Measurements from ENCODE around the gene PRKCA.
"Not testable (repeated sequence)": the region's sequence is repeated elsewhere in the genome, so short reads cannot be mapped to it uniquely, and the experiment has no call there.

Gene PRKCA

DNA sequence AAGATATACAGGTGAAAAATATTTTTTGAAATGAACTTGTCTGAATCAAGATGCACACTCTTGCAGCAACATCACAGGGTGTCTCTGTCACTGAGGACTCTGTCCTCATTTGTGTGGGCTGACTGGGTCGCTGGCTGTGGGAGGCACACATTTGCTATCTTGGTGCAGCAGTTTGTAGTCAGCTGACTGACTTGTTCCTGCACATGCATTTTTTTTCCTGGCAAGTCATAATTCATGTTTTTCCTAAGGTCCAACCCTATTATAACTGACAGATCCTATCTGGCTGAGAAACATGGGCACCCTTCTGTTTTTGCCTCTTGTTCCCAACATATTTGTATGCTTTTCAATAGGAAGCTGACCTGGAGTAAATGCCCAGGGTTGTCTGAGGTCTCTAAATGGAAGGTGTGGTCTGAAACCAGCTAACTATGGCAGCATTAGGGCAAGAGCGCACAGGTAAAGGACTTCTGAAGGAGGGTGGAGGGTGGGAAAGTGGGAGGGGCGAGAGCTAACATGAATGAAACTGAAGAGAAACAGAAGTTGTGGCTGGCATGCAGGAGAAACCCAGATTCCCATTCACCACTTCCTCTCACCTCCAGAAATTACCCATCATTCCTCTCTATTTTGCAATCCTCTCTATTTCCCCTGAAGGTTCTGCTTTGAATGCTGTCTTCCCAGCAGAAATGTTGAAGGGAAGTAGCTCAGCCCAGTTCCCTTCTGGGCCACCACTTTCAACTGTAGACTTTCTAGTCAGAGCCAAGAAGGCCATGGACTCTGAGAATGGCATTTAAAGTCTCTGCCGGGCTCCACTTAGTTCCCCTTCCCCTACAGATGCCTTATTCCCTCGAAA, 166.1 kb downstream of the PRKCA start:
- DNase-seq = no peak

DNA sequence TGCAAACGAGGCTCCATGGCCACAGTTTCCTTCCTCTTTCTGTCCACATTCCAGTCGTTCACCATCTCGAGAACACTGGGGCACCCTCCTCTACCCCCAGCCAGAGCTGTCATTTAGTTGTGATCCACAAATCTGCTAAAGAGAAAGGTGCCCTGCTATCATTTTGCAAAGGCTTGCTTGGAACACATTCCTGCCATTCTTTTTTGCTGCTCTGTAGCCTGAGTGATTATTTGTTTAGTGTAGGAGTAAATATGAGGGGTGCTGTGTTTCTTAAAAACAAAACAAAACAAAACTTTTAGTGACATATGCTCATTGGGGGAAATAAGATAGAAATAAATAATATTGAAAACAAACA, 166.7 kb downstream of the PRKCA start:
- DNase-seq = no peak

DNA sequence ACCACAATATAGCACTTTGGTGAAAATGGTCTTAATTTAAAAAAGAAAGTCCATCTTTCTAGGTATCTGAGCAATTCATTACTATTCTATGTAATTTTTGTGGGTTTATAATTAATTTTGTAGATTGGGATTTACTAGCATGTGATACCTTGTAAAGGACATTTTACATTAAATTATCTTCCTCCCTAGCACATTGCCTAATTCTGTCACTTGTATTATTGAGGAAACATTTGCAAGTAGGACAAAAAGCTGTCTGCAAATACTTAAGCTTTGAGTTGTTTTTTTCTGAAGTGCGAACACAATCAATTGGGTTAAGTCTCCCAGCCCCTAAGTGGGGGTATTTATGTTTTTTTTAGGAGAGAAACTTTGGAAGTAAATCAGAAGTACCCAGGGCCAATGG, 167.0 kb downstream of the PRKCA start:
- DNase-seq = no peak

DNA sequence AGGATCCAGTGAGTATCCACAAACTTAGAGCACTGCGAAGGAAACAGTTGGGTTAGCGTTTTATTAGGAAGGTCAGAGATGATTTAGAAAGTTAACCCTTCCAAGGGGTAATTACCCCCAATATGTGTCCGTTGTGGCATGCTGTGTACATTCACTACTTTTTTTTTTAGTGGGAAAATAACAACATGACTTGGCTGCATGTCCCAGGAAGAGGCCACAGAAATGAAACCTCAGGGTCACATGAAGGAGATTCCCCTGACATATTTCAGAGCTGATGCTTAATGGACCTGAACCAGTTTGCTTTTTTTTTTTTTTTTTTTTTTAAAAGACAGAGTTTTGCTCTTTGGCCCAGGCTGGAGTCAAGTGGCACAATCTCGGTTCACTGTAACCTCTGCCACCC, 167.5 kb downstream of the PRKCA start:
- no peak for DNase-seq

DNA sequence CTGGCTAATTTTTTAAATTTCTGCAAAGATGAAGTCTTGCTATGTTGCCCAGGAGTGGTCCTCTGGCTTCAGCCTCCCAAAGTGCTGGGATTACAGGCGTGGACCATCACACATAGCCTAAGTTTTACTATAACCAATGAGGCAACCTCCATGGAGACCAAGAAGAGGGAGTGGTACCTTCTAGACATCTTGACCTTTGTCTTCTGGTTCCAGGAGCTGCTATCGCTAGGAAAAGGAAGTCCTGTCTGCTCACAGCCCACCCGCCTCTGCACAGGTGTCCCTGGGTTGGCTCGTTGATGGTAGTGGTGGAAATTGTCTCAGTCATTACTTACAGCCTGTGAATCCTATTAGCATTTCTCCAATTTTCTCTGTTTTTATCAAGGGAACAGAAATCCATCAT, 169.7 kb downstream of the PRKCA start:
- DNase-seq = no peak

GRCh38 chr17:66474258-66474657, 171.8 kb downstream of the PRKCA start:
- no peak for DNase-seq

DNA sequence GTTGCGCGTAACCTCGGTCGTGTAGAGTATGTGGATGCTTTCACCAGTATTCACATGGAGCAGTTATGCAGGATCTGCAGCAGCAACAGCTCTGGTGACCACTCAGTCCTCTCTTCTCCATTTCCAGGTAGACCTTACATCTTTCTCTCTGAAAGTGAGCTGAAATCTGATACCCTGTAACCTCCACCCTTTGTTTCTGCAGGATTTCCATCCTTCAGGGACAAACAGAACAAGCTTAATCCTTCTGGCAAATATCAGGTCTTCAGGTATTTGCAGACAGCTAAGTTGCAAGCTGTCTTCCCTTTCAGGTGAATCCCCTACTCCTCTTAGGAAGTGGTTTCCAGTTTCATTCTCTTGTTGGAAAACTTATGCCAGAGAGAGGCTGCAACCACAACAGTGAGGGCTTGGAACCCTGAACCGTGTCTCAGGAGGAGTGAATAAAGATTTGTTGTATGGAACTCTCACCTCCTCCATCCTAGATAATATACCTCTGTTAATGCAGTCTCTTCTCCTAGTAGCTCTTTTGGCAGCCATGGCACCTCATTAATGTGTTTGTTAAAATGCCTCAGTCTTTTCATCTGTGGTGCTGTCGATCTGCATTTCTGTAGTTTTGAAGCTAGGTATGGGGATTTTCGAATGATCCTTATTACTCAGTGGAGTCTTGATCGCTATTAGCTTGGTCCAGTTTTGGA, 172.5 kb downstream of the PRKCA start:
- no peak for DNase-seq

DNA sequence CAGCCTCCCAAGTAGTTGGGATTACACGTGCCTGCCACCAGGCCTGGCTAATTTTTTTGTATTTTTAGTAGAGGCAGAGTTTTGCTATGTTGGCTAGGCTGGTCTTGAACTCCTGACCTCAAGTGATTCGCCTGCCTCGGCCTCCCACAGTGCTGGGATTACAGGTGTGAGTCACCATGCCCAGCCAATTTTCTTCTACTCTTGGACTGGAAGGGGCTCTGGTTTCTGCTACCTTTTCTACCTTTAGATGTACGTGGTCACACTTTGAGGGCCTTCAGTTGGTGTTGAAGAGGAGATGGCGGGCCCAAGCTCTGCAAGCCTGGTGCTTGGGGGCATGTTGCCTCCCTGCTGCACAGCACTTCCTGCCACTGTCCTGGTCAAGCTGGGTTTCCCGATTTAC, 173.6 kb downstream of the PRKCA start:
- DNase-seq = no peak

DNA sequence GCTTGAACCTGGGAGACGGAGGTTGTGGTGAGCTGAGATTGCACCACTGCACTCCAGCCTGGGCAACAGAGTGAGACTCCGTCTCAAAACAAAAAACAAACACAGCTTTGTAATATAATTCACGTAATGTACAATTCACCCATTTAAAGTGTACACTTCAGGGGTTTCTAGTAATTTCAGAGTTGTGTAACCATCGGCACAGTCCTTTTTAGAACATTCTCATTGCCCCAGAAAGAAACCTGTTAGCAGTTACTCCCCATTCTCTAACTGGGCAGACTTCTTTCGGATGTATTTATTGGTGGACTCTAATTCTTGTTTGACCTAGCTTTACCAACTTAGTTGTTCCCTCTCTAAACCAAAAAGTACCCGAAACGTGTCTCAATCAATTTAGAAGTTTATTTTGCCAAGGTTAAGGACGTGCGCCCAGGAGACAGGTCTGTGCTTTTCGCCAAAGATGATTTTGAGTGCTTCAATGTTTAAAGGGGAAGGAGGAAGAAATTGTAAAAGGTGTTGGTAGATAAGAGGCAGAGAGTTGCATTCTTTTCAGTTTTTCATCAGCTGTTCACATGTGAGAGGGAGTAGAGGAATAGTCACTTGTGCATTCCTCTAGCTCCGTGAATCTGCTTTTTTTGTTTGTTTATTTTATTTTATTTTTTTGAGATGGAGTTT, 175.3 kb downstream of the PRKCA start:
- no peak for DNase-seq

DNA sequence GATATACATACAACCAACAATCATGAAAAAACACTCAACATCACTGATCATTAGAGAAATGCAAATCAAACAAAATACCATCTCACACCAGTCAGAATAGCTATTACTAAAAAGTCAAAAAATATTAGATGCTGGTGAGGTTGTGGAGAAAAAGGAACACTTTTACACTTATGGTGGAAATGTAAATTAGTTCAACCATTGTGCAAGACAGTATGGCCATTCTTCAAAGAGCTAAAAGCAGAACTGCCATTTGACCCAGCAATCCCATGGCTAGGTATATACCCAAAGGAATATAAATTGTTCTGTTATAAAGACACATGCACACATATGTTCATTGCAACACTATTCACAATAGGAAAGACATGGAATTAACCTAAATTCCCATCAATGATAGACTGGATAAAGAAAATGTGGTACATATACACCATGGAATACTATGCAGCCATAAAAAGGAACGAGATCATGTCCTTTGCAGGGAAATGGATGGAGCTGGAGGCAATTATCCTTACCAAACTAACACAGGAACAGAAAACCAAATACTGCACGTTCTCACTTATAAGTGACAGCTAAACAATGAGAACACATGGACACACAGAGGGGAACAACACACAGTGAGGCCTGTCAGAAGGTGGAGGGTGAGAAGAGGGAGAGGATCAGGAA, 176.9 kb downstream of the PRKCA start:
- DNase-seq = not testable (repeated sequence)

DNA sequence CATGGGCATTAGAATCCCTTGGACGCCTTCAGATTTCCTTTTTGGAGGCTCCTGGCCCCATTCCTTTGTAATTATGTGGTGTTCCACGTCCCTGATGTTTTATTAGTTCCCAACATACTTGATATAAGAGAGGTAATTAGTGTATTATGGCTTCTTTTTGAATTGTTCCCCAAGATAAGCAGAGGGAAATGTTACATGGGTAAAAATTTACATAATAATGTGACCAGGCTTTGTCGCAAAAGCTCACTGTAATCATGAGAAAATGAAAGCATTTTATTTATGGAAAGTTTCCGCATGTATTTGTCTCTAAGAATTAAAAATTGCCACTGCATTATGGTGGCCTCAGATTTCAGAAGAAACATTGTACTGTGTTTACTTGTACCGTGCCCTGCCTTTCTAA, 177.8 kb downstream of the PRKCA start:
- no peak for DNase-seq

DNA sequence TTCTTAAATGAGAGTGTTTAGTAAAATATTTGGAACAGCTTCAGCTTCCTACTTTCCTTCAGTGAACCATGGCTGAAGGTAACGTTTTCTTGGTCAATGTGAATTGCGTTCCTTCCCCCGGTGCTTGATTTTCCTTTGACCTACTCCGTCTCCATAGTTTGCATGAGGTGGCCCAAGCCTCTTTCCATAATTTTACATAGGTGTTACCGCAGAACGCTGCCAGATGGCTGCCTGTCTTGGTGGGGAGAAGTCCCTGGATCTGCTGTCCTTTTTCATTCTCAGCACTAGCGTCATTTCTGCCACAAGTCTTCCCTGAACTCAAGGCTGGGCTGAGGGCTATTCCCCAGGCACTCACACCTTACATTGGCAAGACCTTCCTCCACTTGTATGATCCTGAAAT, 178.4 kb downstream of the PRKCA start:
- DNase-seq = no peak

- DNase-seq = no peak
Measured at GRCh38 chr17:66481271-66481670, 178.9 kb downstream of the PRKCA start.

GRCh38 chr17:66483906-66484305, 181.5 kb downstream of the PRKCA start:
- no peak for DNase-seq

DNA sequence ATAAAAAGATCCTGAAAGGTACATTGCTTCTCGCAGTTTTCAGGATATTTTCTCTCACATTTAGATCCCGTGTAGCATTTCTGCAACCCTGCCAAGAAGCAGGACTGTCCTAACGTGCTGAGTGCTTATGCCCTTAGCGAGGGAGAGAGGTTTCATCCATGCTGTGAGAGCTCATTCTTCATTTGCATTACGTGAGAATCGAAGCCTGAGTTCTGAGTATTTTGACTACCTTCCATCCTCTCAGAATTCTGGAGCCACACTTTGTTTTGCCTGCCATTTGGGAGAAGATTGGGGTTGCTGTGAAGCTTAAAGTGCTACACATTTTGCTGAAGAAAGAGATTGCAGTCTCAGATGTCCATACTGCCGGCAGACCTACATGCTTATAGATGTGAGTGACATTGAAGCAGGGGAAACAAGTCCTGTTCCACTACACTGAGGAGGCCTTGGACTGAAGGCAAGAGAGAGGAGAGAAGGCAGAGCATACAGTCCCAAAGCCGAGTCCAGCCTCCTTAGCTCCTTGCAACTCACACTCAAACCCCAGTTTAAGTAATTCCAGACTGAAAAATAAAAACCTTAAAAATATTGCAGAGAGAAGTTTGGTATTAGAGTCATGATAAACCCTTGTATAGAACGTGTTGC, 183.0 kb downstream of the PRKCA start:
- DNase-seq = no peak

GRCh38 chr17:66487121-66487520, 184.7 kb downstream of the PRKCA start:
- no peak for DNase-seq

- no peak for DNase-seq
Measured at GRCh38 chr17:66487981-66488468, 185.6 kb downstream of the PRKCA start.

DNA sequence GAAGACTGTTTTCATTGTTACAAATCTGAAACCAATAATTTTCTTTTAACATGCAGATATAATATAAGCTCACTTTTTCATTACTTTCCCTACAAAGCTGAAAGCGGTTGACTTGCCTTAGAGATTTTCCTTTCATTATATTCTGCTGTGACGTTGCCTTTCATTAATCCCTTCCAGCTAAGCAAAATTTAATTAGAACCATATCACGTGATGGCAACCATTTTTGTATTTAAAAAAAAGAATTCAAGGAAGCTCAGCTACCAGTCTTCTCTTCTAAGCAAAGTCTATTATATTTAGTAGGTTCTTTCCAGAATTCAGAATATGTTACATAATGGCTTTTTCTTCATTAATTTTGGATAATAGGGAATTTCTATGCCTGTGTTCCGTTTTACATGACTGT, 186.5 kb downstream of the PRKCA start:
- no peak for DNase-seq

DNA sequence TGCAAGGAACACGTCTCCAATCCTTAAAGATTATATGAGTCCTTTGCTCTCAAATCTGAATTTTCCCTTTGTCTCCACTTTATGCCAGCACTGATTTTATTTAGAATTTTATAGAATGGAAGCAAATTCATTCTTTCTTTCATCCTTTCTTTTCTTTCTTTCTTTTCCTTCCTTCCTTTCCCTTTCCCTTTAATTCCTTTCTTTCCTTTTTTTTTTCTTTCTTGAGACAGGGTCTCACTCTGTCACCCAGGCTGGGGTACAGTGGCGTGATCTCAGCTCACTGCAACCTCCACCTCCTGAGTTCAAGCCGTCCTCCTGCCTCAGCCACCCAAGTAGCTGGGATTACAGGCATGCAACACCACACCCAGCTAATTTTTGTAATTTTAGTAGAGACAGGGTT, 187.2 kb downstream of the PRKCA start:
- DNase-seq = not testable (repeated sequence)

GRCh38 chr17:66491213-66491612, 188.8 kb downstream of the PRKCA start:
- DNase-seq = no peak

GRCh38 chr17:66491665-66492064, 189.3 kb downstream of the PRKCA start:
- DNase-seq = no peak

DNA sequence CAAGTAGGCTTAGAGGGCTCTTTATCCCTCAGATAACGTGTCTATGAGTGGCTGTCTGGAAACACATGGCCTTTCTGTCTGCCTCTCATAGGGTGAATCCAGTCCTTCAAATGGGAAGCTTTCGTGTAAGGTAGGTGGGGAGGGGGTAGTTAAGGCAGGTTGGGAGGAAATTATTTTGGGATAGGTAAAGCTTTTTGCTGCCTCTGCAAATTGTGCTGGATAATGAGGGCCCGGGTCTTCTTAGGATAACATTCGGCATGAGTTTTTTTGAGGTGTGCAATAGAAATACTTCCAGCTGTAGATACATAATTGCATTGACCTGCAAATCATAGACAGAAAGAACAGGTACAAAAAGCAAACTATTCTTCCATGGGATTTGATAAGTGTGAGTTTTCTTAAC, 189.7 kb downstream of the PRKCA start:
- DNase-seq = no peak

DNA sequence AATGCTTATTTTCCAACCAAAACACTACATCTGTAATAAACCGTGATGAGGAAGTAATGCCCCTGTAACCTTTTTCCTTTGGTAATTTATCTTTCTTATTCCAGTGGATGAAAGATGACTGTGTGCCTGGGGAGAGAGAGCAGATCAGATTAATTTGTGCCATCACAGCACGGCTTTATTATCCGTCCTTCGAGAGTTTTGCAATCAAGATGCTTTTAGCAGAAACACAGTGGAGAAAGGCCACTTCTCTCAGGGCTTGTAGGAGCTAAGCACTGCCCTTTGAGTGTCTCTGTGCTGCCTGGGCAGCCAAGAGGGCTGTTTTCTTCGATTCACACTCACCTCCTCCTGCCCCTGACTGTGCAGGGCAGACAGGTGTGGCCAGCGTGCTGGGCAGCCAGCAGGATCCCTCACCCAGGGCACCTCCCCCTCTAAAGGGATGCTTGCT, 190.2 kb downstream of the PRKCA start:
- peak; percentile 22 for DNase-seq

All from retina (tissue), 1 donor.